PC-9 (cell line): ENCODE data around the gene RAB10.

Experiments used
- EZH2 ChIP-seq: fragments of 200-600 bp; sonication (generic); IDR thresholded peaks from 2 replicates; pipeline ENCODE4 v1.8.0; 2017; ENCODE audit warnings: antibody characterized with exemption, low read depth
- TF ChIP-seq, protein P1 (sequence below): fragments of 200-600 bp; sonication (generic); conservative IDR thresholded peaks from 2 replicates; pipeline ENCODE4 v1.6.1; 2017; ENCODE audit warnings: mixed run types, antibody characterized with exemption, mild to moderate bottlenecking, moderate library complexity

GRCh38 chr2:26086779-26087178 is 52.9 kb downstream of the RAB10 start:
- TF ChIP-seq, protein P1, sequence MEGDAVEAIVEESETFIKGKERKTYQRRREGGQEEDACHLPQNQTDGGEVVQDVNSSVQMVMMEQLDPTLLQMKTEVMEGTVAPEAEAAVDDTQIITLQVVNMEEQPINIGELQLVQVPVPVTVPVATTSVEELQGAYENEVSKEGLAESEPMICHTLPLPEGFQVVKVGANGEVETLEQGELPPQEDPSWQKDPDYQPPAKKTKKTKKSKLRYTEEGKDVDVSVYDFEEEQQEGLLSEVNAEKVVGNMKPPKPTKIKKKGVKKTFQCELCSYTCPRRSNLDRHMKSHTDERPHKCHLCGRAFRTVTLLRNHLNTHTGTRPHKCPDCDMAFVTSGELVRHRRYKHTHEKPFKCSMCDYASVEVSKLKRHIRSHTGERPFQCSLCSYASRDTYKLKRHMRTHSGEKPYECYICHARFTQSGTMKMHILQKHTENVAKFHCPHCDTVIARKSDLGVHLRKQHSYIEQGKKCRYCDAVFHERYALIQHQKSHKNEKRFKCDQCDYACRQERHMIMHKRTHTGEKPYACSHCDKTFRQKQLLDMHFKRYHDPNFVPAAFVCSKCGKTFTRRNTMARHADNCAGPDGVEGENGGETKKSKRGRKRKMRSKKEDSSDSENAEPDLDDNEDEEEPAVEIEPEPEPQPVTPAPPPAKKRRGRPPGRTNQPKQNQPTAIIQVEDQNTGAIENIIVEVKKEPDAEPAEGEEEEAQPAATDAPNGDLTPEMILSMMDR, result no peak
- no peak for TF ChIP-seq EZH2
